ENCODE data around the gene METTL21C.

- TF ChIP-seq, protein P1, sequence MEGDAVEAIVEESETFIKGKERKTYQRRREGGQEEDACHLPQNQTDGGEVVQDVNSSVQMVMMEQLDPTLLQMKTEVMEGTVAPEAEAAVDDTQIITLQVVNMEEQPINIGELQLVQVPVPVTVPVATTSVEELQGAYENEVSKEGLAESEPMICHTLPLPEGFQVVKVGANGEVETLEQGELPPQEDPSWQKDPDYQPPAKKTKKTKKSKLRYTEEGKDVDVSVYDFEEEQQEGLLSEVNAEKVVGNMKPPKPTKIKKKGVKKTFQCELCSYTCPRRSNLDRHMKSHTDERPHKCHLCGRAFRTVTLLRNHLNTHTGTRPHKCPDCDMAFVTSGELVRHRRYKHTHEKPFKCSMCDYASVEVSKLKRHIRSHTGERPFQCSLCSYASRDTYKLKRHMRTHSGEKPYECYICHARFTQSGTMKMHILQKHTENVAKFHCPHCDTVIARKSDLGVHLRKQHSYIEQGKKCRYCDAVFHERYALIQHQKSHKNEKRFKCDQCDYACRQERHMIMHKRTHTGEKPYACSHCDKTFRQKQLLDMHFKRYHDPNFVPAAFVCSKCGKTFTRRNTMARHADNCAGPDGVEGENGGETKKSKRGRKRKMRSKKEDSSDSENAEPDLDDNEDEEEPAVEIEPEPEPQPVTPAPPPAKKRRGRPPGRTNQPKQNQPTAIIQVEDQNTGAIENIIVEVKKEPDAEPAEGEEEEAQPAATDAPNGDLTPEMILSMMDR (tag by site-specific recombination; IDR thresholded peaks at IDR 0.05) = no peak
- no peak for TF ChIP-seq ZNF529 (tag by site-specific recombination; IDR thresholded peaks at IDR 0.05; ENCODE audit: insufficient replicate concordance)
These were observed 43.0 kb downstream of the METTL21C start for GRCh38 chr13:102651892-102652291.

Measured in HEK293 (cell line).